ENCODE results near the gene CHN2.

DNA sequence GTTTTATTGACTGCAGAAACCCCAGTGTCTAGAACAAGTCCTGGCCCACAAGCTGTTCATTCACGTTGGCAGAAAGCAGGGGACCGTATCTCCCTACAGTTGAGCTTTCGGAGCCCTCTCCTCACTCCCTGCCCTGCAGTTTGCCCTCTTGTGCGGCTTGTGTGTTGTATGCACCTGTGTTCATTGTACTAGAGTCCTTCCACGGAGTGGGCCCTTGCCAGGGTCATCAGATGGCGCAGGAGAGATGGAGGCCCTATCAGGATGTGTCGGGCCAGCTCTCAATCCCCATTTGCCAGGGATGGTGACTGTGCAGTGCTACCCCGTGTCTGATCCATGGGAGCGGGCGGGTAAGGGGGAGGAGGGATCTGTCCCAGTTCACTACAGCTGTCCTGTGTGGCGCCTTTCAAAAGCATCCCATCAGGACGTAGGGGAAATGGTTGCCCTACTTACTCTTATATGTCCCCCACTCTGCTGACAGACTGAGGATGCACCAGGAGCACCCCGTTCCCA lies 291.7 kb downstream of the CHN2 start:
- TF ChIP-seq, protein P1, sequence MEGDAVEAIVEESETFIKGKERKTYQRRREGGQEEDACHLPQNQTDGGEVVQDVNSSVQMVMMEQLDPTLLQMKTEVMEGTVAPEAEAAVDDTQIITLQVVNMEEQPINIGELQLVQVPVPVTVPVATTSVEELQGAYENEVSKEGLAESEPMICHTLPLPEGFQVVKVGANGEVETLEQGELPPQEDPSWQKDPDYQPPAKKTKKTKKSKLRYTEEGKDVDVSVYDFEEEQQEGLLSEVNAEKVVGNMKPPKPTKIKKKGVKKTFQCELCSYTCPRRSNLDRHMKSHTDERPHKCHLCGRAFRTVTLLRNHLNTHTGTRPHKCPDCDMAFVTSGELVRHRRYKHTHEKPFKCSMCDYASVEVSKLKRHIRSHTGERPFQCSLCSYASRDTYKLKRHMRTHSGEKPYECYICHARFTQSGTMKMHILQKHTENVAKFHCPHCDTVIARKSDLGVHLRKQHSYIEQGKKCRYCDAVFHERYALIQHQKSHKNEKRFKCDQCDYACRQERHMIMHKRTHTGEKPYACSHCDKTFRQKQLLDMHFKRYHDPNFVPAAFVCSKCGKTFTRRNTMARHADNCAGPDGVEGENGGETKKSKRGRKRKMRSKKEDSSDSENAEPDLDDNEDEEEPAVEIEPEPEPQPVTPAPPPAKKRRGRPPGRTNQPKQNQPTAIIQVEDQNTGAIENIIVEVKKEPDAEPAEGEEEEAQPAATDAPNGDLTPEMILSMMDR (IDR thresholded peaks at IDR 0.05): no peak
- no peak for TF ChIP-seq ZFX (IDR thresholded peaks at IDR 0.05; ENCODE audit: borderline replicate concordance)

Data from 22Rv1 (cell line).